Pancreas (tissue), 10 donors: Measurements from ENCODE around the gene WDPCP. TPM values are rescaled to one million over a fixed set of nuclear protein-coding genes. Genes with fewer than 3 reads are reported as not detected.
"Not testable (repeated sequence)": the region's sequence is repeated elsewhere in the genome, so short reads cannot be mapped to it uniquely, and the experiment has no call there.

Experiments
- ATAC-seq, 4 donors: fragments of 200-7000 bp; cut with Tn5 transposase; one replicate each; pipeline versions ENCODE4 v1.8.0 to v1.9.1; 2020; ENCODE audit warnings: mild to moderate bottlenecking in 4 of 4, moderate library complexity in 4 of 4
- DNase-seq, 6 donors: peaks; one replicate each; pipeline ENCODE4 v3.0.0-alpha.2; 2020
- FAIRE-seq: peaks from 2 replicates; lab custom pipeline; 2012; peaks lifted over from hg19 to GRCh38; lab: Jason Lieb, UNC
- H3K27ac ChIP-seq, 4 donors: fragments of 200-600 bp; sonication (generic); 1 replicate in 3 of 4; 2 replicates in 1 of 4; pipeline versions ENCODE4 v1.5.0 to v1.8.0; 2020
- H3K27me3 ChIP-seq, 4 donors: fragments of 200-600 bp; one replicate each; pipeline ENCODE4 v1.8.0; 2021
- H3K36me3 ChIP-seq, 3 donors: fragments of 200-600 bp; sonication (generic) in 1 of 3; one replicate each; pipeline versions ENCODE4 v1.5.0 to v1.8.0; 2020 to 2021
- H3K4me1 ChIP-seq, 3 donors: fragments of 200-600 bp; one replicate each; pipeline ENCODE4 v1.8.0; 2021
- H3K4me3 ChIP-seq, 4 donors: fragments of 200-600 bp; sonication (generic) in 2 of 4; one replicate each; pipeline versions ENCODE4 v1.5.0 to v1.8.0; 2020 to 2021
- H3K9me3 ChIP-seq, 4 donors: fragments of 200-600 bp; one replicate each; pipeline ENCODE4 v1.8.0; 2021
- CTCF ChIP-seq, 4 donors: fragments of 200-600 bp; sonication (generic) in 3 of 4; IDR thresholded peaks; one replicate each; pipeline versions ENCODE4 v1.5.0 to v1.8.0; 2021; ENCODE audit warnings: antibody characterized with exemption in 4 of 4
- WGBS, 2 donors: extraction: QIAGEN DNeasy Blood & Tissue Kit; methylation state at CpG; one replicate each; pipeline ENCODE4 v1.1.7; 2013; 5-methylcytosine and 5-hydroxymethylcytosine counted together
- intact Hi-C, 3 donors: fragments of 100-400 bp; cut with DNase I; formaldehyde crosslinking; loops; one replicate each; pipeline versions ENCODE4 v1.11.1 to v1.14.2; 2022
- polyA plus RNA-seq, 2 donors: library from polyadenylated mRNA; stranded (reverse); fragments of 200-250 nt; gene quantifications; one replicate each; pipeline ENCODE4 v1.2.3, GENCODE V29; 2013
- total RNA-seq, 6 donors: library from RNA; stranded (reverse); fragmentation: NEBNext Ultra II Directional in 4 of 6; extraction: Animal tissue kit (Norgen Biotek cat#: 25700) in 4 of 6; gene quantifications; one replicate each; pipeline versions ENCODE4 v1.2.1 to v1.2.4, GENCODE V29; 2021 to 2023
- donor health status: healthy with polysubstance abuse.
- donor health status: DM: no; HTN: no; CAD: no; lungs with moderate emphysema.
- donor health status: DM: no; HTN: no; CAD: no.
- donor health status: control.
- donor health status: control.
- donor health status: Bipolar disorder and iron deficiency.
- donor health status: DM: yes; HTN: yes; CAD: no.
- donor health status: DM: no; HTN: no; CAD: no.
- donor health status: DM: no; HTN: no; CAD: no.
- donor health status: DM: yes; HTN: yes; CAD: no.

WDPCP gene
- total and polyA plus RNA-seq, 8 donors: 1.9 to 6.1 (median 4.2) TPM

GRCh38 chr2:63340443-63340842 is 247.8 kb downstream of the WDPCP start:
- H3K27me3 ChIP-seq: no peaks in the 10 kb centered on the region
- intact Hi-C loops: no loop called here
- no peaks in the 10 kb centered on the region for H3K4me1 ChIP-seq
- 71 to 83% methylated on average over 1 of the region's 1 CpG for WGBS, 2 donors
- no peak for TF ChIP-seq CTCF (IDR thresholded peaks at IDR 0.05)
- H3K9me3 ChIP-seq: no peaks in the 10 kb centered on the region
- no peak for DNase-seq
- H3K4me3 ChIP-seq: no peak overlapping the region
- FAIRE-seq: no peak
- ATAC-seq: no peak
- no peak overlapping the region for H3K27ac ChIP-seq
- no peaks in the 10 kb centered on the region for H3K36me3 ChIP-seq

- Histone ChIP-seq H3K4me1 (no peaks in the 10 kb centered on the region), H3K4me3 (no peak overlapping the region), H3K9me3 (no peaks in the 10 kb centered on the region), H3K27ac (no peak overlapping the region), H3K36me3 (no peaks in the 10 kb centered on the region), H3K27me3 (no peaks in the 10 kb centered on the region)
- FAIRE-seq (no peak), DNase-seq (no peak), ATAC-seq (no peak)
- intact Hi-C loops: no loop called here
- 83 to 97% methylated on average over 1 of the region's 1 CpG for WGBS, 2 donors
- no peak for TF ChIP-seq CTCF (IDR thresholded peaks at IDR 0.05)
These were observed 253.4 kb downstream of the WDPCP start for GRCh38 chr2:63334910-63335309.

GRCh38 chr2:63326473-63326872 is 261.8 kb downstream of the WDPCP start:
- Histone ChIP-seq H3K4me3 (no peak overlapping the region), H3K36me3 (no peaks in the 10 kb centered on the region), H3K27me3 (no peaks in the 10 kb centered on the region), H3K27ac (no peak overlapping the region), H3K9me3 (no peaks in the 10 kb centered on the region), H3K4me1 (no peaks in the 10 kb centered on the region)
- ATAC-seq: no peak
- intact Hi-C loops: no loop called here
- no peak for DNase-seq
- WGBS, 2 donors: 85 to 94% methylated on average over 1 of the region's 1 CpG
- FAIRE-seq: no peak
- TF ChIP-seq CTCF (IDR thresholded peaks at IDR 0.05): no peak

GRCh38 chr2:63323662-63324061 is 264.6 kb downstream of the WDPCP start:
- 82 to 87% methylated on average over 11 of the region's 11 CpGs for WGBS, 2 donors
- H3K4me3 ChIP-seq, H3K36me3 ChIP-seq, intact Hi-C loops, H3K27me3 ChIP-seq, ATAC-seq, H3K27ac ChIP-seq, DNase-seq, H3K9me3 ChIP-seq, FAIRE-seq, H3K4me1 ChIP-seq: not testable (repeated sequence)

GRCh38 chr2:63321973-63322372 is 266.3 kb downstream of the WDPCP start:
- H3K4me3 ChIP-seq, ATAC-seq, intact Hi-C loops, H3K4me1 ChIP-seq, FAIRE-seq, H3K27me3 ChIP-seq, DNase-seq, H3K9me3 ChIP-seq, H3K27ac ChIP-seq, H3K36me3 ChIP-seq: not testable (repeated sequence)
- WGBS, 2 donors: 88% methylated on average over 2 of the region's 2 CpGs

GRCh38 chr2:63320669-63321068 is 267.6 kb downstream of the WDPCP start:
- DNase-seq: no peak
- no peak for TF ChIP-seq CTCF (IDR thresholded peaks at IDR 0.05)
- H3K36me3 ChIP-seq: no peaks in the 10 kb centered on the region
- no peak overlapping the region for H3K4me3 ChIP-seq
- no peaks in the 10 kb centered on the region for H3K27me3 ChIP-seq
- FAIRE-seq: no peak
- no peaks in the 10 kb centered on the region for H3K4me1 ChIP-seq
- H3K27ac ChIP-seq: no peak overlapping the region
- intact Hi-C loops: no loop called here
- no peaks in the 10 kb centered on the region for H3K9me3 ChIP-seq
- no peak for ATAC-seq
